GM06990 (cell line): ENCODE results near the gene CNOT1.

ENCODE experiments used
- DNase-seq: peaks from one replicate; pipeline ENCODE4 v3.0.0-alpha.2; 2011; ENCODE audit not compliant: insufficient read length; ENCODE audit errors: extremely low read depth
- H3K27me3 ChIP-seq: replicated peaks from 2 replicates; pipeline ENCODE4 v1.6.0; 2011; ENCODE audit warnings: low read length; ENCODE audit not compliant: control insufficient read depth, insufficient read depth
- H3K36me3 ChIP-seq: 2 replicates; pipeline ENCODE4 v1.5.1; 2011; ENCODE audit warnings: low read length; ENCODE audit not compliant: control insufficient read depth, insufficient read depth
- H3K4me3 ChIP-seq: replicated peaks from 2 replicates; pipeline ENCODE4 v1.5.1; 2011; ENCODE audit warnings: low read depth, mild to moderate bottlenecking, control low read depth, low read length
- CTCF ChIP-seq: IDR thresholded peaks from 2 replicates; pipeline ENCODE4 v1.5.1; 2011; ENCODE audit warnings: low read length, control low read depth, mild to moderate bottlenecking, inconsistent platforms; ENCODE audit not compliant: insufficient read depth, poor library complexity, severe bottlenecking

Gene CNOT1

GRCh38 chr16:58629733-58630640, at the start of gene CNOT1:
Gene CNOT1 (minus strand): TSS chr16:58629826. CDS start chr16:58599337, 30,489 bp downstream.
- peak within 1 kb of the TSS; percentile 70 for H3K4me3 ChIP-seq
- DNase-seq, result peak; percentile 99
- no peaks in the 10 kb centered on the region for H3K27me3 ChIP-seq
- no peaks in the 10 kb centered on the region; the same call in 1 of the 2 replicates for H3K36me3 ChIP-seq
- TF ChIP-seq CTCF, result no peak

GRCh38 chr16:58678716-58679115, 49.1 kb upstream of the CNOT1 start:
- Histone ChIP-seq H3K27me3 (no peaks in the 10 kb centered on the region), H3K4me3 (no peak overlapping the region), H3K36me3 (peaks cover 6% of the 10 kb centered on the region)
- TF ChIP-seq CTCF, result peak; percentile 18
- no peak for DNase-seq

- no peak overlapping the region for H3K4me3 ChIP-seq
- peaks cover 6% of the 10 kb centered on the region for H3K36me3 ChIP-seq
- no peaks in the 10 kb centered on the region for H3K27me3 ChIP-seq
- no peak for DNase-seq
- TF ChIP-seq CTCF, result no peak
Measured at GRCh38 chr16:58678269-58678668, 48.6 kb upstream of the CNOT1 start.

- no peak for TF ChIP-seq CTCF
- H3K4me3 ChIP-seq, result no peak overlapping the region
- DNase-seq, result no peak
- no peaks in the 10 kb centered on the region for H3K27me3 ChIP-seq
- H3K36me3 ChIP-seq, result peaks cover 1% of the 10 kb centered on the region
Measured at GRCh38 chr16:58670946-58671583, 41.4 kb upstream of the CNOT1 start.

- no peak for TF ChIP-seq CTCF
- Histone ChIP-seq H3K4me3 (no peak overlapping the region), H3K27me3 (no peaks in the 10 kb centered on the region), H3K36me3 (peaks cover 1% of the 10 kb centered on the region)
- no peak for DNase-seq
Measured at GRCh38 chr16:58670177-58670576, 40.6 kb upstream of the CNOT1 start.
